Measurements from ENCODE around the gene RUNX2.
"Not testable (repeated sequence)": the region's sequence is repeated elsewhere in the genome, so short reads cannot be mapped to it uniquely, and the experiment has no call there.

RUNX2 gene

DNA sequence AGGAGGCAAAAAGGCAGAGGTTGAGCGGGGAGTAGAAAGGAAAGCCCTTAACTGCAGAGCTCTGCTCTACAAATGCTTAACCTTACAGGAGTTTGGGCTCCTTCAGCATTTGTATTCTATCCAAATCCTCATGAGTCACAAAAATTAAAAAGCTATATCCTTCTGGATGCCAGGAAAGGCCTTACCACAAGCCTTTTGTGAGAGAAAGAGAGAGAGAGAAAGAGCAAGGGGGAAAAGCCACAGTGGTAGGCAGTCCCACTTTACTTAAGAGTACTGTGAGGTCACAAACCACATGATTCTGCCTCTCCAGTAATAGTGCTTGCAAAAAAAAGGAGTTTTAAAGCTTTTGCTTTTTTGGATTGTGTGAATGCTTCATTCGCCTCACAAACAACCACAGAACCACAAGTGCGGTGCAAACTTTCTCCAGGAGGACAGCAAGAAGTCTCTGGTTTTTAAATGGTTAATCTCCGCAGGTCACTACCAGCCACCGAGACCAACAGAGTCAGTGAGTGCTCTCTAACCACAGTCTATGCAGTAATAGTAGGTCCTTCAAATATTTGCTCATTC lies at the start of gene RUNX2:
Gene RUNX2, plus strand, starts transcription at position 375 of the 567 bp plus-strand sequence. CDS start 397 bp downstream, outside the sequence.
- no peak for DNase-seq

DNA sequence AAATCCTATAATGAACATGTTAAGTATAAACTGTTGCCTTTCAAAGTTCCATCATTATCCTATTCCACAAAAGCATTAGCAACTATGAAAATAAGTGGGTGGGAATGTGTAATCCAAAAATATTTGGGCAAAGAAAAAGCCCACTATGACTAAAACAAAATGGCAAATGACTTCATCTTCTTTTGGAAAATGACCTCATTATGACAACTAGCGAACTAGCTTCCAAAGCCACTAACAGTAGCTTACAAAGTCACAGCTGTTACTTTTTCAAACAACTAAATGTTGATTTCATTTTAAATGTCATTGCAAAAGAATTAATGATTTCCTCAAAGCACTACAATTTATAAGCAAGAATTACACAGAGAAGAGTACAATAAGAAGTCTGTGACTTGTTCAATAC lies 49.8 kb upstream of the RUNX2 start:
- no peak for DNase-seq

DNA sequence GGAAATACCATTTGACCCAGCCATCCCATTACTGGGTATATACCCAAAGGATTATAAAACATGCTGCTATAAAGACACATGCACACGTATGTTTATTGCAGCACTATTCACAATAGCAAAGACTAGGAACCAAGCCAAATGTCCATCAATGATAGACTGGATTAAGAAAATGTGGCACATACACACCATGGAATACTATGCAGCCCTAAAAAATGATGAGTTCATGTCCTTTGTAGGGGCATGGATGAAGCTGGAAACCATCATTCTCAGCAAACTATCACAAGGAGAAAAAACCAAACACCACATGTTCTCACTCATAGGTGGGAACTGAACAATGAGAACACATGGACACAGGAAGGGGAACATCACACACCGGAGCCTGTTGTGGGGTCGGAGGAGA lies 41.4 kb upstream of the RUNX2 start:
- not testable (repeated sequence) for DNase-seq

DNA sequence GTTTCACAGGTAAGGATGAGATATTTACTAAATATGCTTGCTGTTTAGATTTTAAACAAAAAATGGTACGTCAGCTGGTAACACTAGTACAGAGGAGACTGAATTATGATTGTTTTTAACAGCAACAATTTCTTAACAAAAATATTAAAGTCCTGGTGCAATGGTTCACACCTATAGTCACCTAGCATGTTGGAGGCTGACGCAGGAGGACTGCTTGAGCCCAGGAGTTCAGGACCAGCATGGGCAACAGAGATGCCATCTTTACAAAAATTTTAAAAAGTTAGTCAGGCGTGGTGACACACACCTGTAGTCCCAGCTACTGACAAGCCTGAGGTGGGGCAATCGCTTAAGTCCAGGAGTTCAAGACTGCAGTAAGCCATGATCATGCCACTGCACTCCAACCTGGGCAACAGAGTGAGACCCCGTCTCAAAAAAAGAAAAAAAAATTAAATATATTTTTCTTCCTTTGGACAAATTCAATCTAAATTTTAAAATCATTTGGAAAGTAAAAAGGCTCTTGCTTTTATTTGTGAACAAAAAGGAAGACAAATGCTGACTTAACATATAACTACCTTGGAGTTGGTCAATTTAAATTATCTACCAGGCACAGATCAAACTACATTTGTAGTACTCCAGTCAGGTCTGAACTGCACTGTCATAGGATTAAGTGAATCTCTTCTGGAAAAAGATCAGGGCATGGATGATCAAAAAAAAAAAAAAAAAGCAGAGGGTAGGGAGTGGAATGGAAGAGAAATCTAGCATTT lies 38.2 kb upstream of the RUNX2 start:
- DNase-seq = no peak

DNA sequence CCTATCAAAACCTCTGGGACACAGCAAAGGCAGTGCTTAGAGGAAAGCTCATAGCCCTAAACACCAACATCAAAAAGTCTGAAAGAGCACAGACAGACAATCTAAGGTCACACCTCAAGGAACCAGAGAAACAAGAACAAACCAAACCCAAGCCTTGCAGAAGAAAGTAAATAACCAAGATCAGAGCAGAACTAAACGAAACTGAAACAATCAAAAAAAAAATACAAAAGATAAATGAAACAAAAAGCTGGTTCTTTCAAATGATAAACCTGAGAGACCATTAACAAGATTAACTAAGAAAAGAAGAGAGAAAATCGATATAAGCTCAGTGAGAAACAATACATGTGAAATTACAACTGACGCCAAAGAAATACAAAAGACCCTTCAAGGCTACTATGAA lies 34.8 kb upstream of the RUNX2 start:
- no peak for DNase-seq

DNA sequence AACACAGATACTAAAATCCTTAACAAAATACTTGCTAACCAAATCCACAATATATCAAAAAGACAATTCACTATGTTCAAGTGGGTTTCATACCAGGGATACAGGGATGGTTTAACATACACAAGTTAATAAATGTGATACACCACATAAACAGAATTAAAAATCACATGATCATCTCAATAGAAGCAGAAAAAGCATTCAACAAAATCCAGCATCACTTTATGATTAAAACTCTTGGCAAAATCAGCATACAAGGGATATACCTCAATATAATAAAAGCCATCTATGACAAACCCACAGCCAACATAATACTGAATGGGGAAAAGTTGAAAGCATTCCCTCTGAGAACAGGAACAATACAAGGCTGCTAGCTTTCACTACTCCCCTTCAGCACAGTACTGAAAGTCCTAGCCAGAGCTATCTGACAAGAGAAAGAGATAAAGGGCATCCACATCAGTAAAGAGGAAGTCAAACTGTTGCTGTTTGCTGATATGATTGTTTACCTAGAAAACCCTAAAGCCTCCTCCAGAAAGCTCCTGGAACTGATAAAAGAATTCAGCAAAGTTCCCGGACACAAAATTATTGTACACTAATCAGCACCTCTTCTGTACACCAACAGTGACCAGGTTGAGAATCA lies 33.9 kb upstream of the RUNX2 start:
- DNase-seq = not testable (repeated sequence)

DNA sequence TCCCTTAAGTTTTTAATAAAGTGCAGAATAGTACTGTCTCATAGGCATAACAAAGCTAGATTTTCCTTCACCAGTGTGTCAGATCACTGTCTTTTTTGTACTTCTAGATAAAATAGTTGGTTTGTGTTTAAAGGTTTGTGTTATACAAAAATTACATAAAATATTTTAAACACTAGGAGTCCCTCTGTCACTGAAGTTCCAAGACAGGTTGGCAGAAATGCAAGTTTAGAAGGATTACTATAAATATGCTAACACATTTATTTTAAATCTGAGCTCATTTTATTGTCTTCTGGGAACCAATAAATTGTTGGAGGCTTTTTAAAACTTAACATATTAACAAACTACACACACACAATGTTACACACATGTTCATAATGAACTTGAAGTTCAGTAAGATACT lies 30.8 kb upstream of the RUNX2 start:
- DNase-seq = no peak

DNA sequence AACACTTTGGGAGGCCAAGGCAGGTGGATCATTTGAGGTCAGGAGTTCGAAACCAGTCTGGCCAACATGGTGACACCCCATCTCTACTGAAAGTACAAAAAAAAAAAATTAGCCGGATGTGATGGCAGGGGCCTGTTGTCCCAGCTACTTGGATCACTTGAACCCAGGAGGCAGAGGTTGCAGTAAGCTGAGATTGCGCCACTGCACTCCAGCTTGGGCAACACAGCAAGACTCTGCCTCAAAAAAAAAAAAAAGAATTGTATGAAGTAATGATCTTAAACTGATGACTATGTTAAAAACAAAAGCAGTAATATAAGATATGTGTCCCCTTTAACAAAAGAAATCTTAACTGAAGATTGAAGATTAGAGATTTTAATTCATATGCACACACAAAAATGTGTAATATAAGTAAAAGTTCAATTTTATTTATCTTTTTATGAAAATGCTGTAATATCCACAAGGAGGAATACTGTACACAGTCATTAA lies 29.0 kb upstream of the RUNX2 start:
- no peak for DNase-seq

DNA sequence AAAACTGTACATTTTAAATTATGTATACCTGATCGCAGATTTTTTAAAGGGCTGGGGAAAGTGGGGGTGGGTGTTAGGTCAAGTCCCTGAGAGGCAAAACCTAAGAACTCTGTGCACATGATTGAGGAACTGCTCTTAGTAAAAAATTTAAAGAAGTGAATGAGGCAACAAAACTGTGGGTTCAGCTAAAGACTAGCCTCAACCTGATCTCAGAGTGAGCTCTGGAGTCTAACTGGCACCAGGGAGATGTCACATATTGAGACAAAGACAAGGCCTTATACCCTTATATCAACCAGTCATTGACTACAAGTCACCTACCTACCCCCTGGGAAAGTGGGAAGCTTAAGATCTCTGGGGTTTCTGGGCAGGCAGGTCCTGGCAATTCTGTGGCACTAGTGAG lies 27.4 kb upstream of the RUNX2 start:
- no peak for DNase-seq

DNA sequence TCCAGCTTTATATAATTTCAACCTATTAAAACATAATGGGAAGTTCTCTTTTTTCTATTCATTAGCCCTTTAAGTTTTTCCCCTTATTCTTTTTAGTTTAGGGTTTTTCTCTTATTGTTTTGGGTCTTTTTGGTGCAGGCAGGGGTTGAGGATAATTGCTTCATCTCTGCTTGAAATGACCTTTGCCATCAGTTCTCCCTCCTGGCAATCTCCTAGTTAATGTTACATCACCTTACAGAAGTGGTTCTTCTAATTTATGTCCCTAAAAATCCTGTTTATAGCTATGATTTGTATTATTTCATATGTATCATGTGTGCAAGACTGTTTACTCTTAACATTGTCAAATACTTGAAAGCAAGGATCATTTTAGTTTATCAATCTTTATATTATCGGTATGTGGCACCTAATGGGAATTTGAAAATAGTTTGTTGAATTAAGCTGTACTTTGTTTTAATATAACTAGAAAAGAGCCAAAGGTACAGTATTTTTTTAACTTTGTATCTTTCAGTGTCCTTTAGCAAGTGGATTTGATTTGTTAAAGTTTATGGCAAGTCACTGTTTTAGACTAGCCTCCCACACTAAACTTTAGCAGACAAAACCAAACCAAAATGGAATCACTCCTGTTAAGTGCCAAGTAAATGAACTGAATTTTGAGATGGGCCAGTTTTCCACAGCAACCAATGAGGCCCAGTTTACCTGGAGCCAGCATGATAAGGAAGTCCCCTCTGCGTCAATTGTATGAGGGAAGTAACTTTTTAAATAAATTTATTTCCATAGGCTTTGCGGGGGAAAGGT lies 26.6 kb upstream of the RUNX2 start:
- DNase-seq = no peak

DNA sequence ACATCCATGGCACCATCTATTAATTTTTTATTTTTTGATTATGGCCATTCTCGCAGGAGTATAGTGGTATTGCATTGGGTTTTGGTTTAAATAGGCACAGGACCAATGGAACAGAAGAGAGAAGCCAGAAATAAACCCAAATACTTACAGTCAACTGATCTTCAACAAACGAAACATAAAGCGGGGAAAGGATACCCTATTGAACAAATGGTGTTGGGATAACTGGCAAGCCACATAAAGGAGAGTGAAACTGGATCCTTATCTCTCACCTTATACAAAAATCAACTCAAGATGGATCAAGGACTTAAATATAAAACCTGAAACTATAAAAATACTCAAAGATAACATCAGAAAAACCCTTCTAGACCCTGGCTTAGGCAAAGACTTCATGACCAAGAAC lies 25.3 kb upstream of the RUNX2 start:
- no peak for DNase-seq

DNA sequence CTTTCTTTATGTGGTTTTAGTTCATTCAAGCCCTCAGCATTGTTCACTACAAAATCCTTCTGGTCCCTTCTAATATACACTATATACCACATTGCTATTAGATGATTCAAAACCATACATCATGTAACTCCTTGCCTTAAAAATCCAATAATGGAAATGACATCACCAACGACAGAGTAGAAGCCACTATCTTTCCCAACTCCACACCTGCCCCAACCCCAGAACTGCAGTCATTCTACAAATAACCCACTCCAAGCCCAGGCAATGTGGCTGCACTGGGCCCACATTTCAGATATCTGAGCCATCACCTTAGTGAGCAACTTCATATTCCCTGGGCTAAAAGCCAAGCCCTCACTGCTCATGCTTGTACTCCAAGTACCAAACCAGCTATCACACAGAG lies 22.6 kb upstream of the RUNX2 start:
- no peak for DNase-seq

DNA sequence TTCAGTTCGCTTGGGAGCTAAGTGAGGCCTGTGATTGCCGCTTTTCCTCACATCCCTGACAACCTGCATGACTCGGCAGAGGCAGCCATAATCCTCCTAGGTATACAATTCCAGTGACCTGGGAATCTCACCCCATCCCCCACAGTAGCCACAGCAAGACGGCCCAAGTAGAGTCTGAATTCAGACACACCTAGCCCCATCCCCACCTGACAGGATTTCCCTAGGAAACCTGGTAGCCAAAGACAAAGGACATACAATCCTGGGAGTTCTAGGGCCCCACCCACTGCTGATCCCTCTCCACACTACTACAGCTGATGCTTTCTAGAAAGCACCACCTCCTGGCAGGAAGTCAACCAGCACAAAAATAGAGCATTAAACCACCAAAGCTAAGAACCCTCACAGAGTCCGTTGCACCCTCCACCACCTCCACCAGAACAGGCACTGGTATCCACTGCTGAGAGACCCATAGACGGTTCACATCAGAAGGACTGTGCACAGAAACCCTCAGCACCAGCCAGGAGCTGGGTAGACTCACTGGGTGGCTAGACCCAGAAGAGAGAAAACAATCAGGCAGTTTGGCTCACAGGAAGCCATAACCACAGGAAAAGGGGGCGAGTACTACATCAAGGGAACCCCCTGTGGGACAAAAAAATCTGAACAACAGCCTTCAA lies 17.9 kb upstream of the RUNX2 start:
- DNase-seq = no peak

DNA sequence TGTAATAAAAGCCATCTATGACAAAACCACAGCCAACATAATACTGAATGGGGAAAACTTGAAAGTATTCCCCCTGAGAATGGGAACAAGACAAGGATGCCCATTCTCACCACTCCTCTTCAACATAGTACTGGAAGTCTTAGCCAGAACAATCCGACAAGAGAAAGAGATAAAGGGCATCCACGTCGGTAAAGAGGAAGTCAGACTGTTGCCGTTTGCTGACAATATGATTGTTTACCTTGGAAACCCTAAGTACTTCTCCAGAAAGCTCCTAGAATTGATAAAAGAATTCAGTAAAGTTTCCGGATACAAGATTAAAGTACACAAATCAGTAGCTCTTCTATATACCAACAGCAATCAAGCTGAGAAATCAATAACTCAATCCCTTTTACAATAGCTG lies 14.0 kb upstream of the RUNX2 start:
- no peak for DNase-seq

DNA sequence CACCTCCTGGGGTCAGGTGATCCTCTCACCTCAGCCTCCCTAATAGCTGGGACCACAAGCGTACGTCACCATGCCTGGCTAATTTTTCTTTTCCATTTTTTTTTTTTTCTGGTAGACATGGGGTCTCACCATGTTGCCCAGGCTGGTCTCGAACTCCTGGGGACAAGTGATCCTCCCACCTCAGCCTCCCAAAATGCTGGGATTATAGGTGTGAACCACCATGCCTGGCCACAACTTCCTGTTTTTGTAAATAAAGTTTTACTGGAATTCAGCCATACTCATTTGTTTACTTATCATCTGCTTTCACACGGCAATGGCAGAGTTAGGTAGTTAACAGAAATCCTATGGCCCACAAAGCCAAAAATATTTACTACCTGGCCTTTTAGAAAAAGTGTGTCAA lies 7.8 kb upstream of the RUNX2 start:
- no peak for DNase-seq

DNA sequence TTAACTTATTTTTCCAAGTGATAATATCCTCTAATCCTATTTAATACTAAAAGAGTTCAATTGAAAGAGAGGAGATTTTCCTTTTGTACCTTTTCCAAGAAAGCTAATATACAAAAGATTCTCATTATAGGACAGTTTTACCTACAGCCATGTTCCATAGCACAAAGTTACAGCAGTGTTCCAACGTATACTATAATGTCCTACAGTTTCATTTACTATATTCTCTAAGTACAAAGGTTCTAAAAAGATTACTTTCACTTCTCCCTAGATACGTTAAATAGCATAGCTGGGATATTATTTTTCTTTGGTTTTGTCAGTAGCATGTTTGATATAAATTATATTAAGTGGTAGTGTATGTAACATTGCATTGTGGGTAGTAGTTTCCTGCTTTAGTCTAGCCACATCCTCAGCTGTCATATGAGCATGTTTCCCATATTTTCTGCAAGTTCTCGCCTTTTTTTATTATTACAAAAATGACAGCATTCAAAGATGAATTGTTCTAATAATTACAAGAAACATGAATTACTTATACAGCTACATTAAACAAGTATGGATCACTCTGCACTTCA lies 4.4 kb upstream of the RUNX2 start:
- no peak for DNase-seq

DNA sequence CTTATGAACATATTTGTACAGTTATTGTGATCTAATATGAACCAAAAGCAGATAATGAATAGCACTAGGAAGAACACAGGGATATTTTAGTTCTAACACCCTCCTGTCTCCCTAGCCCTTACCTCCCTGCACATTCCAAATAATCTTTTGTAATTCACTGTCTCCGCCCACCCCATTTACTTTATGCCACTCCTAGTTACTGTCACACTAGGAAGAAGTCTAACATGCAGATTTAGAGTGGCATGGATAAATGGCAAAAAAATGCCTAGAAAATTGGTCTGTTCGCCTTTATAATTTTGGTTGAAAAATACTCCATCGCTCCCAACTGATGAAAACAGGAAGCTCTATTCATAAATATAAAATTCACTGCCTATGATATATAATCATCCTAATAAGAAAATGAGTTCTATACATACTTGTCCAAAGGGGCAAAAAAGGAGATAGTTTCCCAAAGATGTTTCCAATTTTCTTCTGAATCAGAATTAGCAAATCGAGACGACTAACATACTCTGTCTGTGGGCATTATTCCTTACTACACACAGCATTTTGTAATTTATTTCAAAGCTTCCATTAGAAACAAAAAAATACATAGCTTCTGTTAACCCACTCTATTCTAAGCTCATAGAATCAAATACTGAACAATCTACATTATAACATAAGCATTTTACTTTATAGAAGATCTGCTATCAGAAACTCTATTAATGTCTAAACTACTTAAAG lies 1.3 kb upstream of the RUNX2 start:
- DNase-seq = no peak

DNA sequence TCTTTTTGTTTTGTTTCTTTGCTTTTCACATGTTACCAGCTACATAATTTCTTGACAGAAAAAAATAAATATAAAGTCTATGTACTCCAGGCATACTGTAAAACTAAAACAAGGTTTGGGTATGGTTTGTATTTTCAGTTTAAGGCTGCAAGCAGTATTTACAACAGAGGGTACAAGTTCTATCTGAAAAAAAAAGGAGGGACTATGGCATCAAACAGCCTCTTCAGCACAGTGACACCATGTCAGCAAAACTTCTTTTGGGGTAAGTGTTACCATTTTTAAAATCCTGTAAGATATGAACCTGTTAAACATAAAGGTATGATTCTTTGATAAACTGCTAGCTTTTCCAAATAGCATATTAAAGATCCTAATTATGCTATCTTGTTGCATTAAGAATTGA lies 393 bp downstream of the RUNX2 start:
- DNase-seq = no peak

DNA sequence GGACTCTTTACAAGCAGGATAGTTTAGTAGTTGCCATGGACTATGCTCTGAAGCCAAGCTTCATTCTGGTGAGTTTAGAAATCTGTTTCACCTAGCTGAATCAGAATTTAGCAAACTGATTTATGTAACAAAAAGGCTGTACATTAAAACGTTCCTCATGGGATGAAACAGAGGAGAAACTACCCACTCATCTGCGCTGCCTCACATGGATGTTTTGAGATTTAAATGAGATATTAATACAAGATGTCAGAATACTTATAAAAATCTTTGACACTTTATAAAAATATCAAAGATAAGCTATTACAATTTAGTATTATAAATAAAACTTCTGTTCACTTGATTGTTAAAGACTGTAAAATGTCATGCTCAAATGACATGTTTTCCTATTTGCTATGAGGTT lies 16.8 kb downstream of the RUNX2 start:
- no peak for DNase-seq

DNA sequence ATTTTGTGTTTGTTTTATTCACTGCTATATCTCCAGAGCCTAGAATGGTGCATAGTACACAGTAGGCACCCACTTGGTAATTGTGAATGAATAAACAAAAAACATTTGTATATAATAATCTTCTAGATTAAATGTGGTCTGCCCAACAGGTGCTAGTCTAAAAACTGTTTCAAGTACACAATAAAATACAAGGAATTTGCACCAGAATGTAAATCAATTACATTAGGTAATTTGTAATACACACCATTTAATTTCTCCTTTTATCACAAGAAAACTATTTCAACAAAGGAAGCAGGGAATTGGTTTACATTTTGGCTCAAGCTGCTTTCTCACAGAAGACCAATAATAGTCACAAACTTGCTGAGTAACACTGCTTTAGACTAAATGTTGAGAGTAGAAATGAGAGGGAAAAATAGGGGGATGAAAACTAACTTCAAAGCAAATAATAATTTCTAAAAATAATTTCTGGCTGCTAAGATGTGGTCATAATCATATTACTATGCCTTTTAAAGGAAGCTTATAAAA lies 22.1 kb downstream of the RUNX2 start:
- DNase-seq = no peak

DNA sequence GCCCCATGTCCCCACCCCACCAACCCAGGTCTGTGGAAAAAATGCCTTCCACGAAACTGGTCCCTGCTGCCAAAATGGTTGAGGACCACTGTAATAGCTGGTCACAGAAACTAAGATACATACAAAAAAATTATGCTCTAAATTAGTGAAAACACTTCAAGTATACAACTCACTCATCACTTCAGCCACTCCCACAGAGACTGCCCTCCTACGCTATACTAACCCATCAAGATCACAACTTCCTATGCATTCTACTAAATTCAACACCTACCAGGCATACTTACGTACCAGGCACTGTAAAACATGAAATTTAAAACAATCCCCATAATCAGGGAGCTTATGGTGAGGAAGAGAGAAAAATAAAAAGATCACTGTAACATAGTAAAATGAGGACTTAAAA lies 22.9 kb downstream of the RUNX2 start:
- DNase-seq = no peak

DNA sequence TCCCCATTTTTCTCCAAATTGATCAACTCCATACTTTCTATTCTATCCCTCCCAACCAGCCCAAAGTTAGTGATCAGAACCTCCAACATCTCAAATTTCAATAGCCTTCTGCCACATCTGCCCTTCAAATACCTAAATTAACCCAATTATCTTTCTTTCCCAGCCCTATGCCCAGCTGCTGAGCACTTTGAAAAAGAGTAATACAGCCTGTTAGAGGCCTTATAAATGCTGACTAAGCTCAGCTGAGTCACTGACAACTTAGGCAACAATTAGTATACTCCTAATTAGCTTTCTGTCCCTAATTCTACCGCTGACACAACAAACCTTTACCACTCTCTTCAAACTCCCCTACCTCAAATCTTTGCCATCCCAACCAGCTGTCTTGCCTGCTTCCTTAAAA lies 23.5 kb downstream of the RUNX2 start:
- no peak for DNase-seq
